Measurements from ENCODE around the gene HENMT1. TPM values are rescaled to one million over a fixed set of nuclear protein-coding genes. Genes with fewer than 3 reads are reported as not detected.

HENMT1 gene
- total and polyA plus RNA-seq, 9 of the 15 experiments (the other 6 are each of a cell fraction or from before 2014, with no cell fraction given) = not detected

GRCh38 chr1:108691942-108692723, 31.2 kb upstream of the HENMT1 start, which contains the start of gene PRPF38B (continued):
- TF ChIP-seq CEBPZ (IDR thresholded peaks at IDR 0.05; ENCODE audit: borderline replicate concordance, low read depth, low read length) = no peak
- TF ChIP-seq AFF4 (CRISPR knock-in tag; IDR thresholded peaks at IDR 0.05) = peak; percentile 87; the same call in 1 of the 2 replicates
- TF ChIP-seq ZNF655 (CRISPR knock-in tag; IDR thresholded peaks at IDR 0.05) = no peak
- peak; percentile 39; the same call in 1 of the 2 replicates for TF ChIP-seq TEAD2 (tag; IDR thresholded peaks at IDR 0.05)
- TF ChIP-seq RFX5 (IDR thresholded peaks at IDR 0.05; ENCODE audit: low read depth, low read length) = no peak
- TF ChIP-seq HNRNPLL (IDR thresholded peaks at IDR 0.05; ENCODE audit: low read depth, low read length, poor library complexity, severe bottlenecking) = peak; percentile 84
- TF ChIP-seq IRF9 (tag; IDR thresholded peaks at IDR 0.05) = no peak
- TF ChIP-seq FOXA3 (CRISPR knock-in tag; conservative IDR thresholded peaks at IDR 0.05 in 1 of 2, IDR thresholded peaks at IDR 0.05 in 1 of 2) = no peak
- TF ChIP-seq POLR2B (IDR thresholded peaks at IDR 0.05; ENCODE audit: low read depth, partially characterized antibody) = peak; percentile 98
- TF ChIP-seq TAF9B (IDR thresholded peaks at IDR 0.05; ENCODE audit: partially characterized antibody) = peak; percentile 95
- TF ChIP-seq ILF3 (IDR thresholded peaks at IDR 0.05; ENCODE audit: borderline replicate concordance) = no peak
- no peak for TF ChIP-seq ARHGAP35 (IDR thresholded peaks at IDR 0.05; ENCODE audit: partially characterized antibody)
- no peak for TF ChIP-seq ZNF354B (CRISPR knock-in tag; IDR thresholded peaks at IDR 0.05)
- TF ChIP-seq NFIC (IDR thresholded peaks at IDR 0.05) = peak; percentile 52
- TF ChIP-seq BRF2 (IDR thresholded peaks at IDR 0.05; ENCODE audit: borderline replicate concordance, insufficient read depth, insufficient read length) = no peak
